GM12875 (cell line): ENCODE results near the gene CRHBP.
"Not testable (repeated sequence)": the region's sequence is repeated elsewhere in the genome, so short reads cannot be mapped to it uniquely, and the experiment has no call there.

Source experiments
- H3K4me3 ChIP-seq: one replicate; pipeline ENCODE4 v1.5.1; 2011; ENCODE audit warnings: low read depth, low read length, control low read depth
- CTCF ChIP-seq: IDR thresholded peaks from 2 replicates; pipeline ENCODE4 v1.5.1; 2011; ENCODE audit warnings: low read depth, mild to moderate bottlenecking, control low read depth, inconsistent platforms, low read length, moderate library complexity, borderline replicate concordance; ENCODE audit not compliant: insufficient read depth

Gene CRHBP

GRCh38 chr5:76952795-76953536, at the start of gene CRHBP:
Gene CRHBP, plus strand, starts transcription at chr5:76953045. Its CDS starts 90 bp downstream, at chr5:76953135.
- H3K4me3 ChIP-seq: peak within 1 kb of the TSS; percentile 21
- TF ChIP-seq CTCF: no peak

- no peak overlapping the region for H3K4me3 ChIP-seq
- no peak for TF ChIP-seq CTCF
Observed at GRCh38 chr5:76908166-76908565, 44.7 kb upstream of the CRHBP start.

- not testable (repeated sequence) for H3K4me3 ChIP-seq
Observed at GRCh38 chr5:76910344-76910933, 42.4 kb upstream of the CRHBP start.

GRCh38 chr5:76914671-76915070, 38.2 kb upstream of the CRHBP start:
- not testable (repeated sequence) for H3K4me3 ChIP-seq

- no peak for TF ChIP-seq CTCF
- no peak overlapping the region for H3K4me3 ChIP-seq
Observed at GRCh38 chr5:76918539-76918938, 34.3 kb upstream of the CRHBP start.

- TF ChIP-seq CTCF: no peak
- H3K4me3 ChIP-seq: no peak overlapping the region
Observed at GRCh38 chr5:76920491-76920890, 32.4 kb upstream of the CRHBP start.

- no peak for TF ChIP-seq CTCF
- no peak overlapping the region for H3K4me3 ChIP-seq
Observed at GRCh38 chr5:76926329-76927105, 26.3 kb upstream of the CRHBP start.

- no peak overlapping the region for H3K4me3 ChIP-seq
- no peak for TF ChIP-seq CTCF
Observed at GRCh38 chr5:76927961-76928360, 24.9 kb upstream of the CRHBP start.
